ENCODE results near the gene CRYBG3. TPM values are rescaled to one million over a fixed set of nuclear protein-coding genes. Genes with fewer than 3 reads are reported as not detected.
A peak's percentile ranks its signal among the peaks of the same experiment; 100 is the strongest.

CRYBG3 gene
- total RNA-seq, 1 experiment from 2014 or later: 5.9 TPM

DNA sequence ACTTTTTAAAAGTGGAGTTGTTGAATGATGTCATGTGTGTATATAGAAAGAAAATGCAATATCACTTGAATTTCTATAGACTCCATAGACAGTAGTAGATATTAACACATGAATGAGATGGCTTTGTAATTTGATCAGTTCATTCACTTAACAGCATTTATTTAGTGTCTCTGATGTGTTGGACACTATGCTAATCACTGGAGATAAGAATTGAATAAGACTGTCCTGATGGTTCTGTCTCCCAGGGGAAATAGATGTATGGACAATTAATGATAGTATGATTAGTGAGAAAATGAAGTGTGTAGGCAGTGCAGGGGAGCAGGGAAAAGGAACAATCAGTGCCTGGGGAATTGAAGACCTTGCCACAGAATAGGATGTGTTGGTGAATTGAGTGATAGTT lies 77.5 kb downstream of the CRYBG3 start:
- Histone ChIP-seq H3T11ph (ENCODE audit: low read length) (no peak overlapping the region), H3K56ac (ENCODE audit: insufficient read length, low read depth, low read length) (no peak overlapping the region), H2BK20ac (ENCODE audit: low read depth, low read length, poor library complexity, severe bottlenecking) (no peak overlapping the region), H2BK12ac (ENCODE audit: insufficient read length, low read depth, low read length) (no peak overlapping the region), H4K91ac (ENCODE audit: insufficient read length, low read depth, low read length) (no peak overlapping the region), H3K27me3 (ENCODE audit: insufficient read depth, low read length) (no peaks in the 10 kb centered on the region), H3K9ac (ENCODE audit: extremely low read depth, insufficient read length, low read length) (no peak overlapping the region), H3K18ac (ENCODE audit: insufficient read length, low read depth, low read length) (no peak overlapping the region), H2BK120ac (ENCODE audit: low read depth, low read length, poor library complexity, severe bottlenecking) (no peak overlapping the region), H3K4ac (ENCODE audit: low read depth, low read length) (no peak overlapping the region), H2AFZ (ENCODE audit: low read length) (no peak overlapping the region), H3K4me2 (ENCODE audit: insufficient read depth, insufficient read length, low read length) (no peak overlapping the region), H3K4me1 (ENCODE audit: insufficient read depth, low read length) (peaks cover 3% of the 10 kb centered on the region; the same call in 1 of the 2 replicates), H4K8ac (replicated peaks; ENCODE audit: insufficient read length, low read depth, low read length) (no peak overlapping the region), H3K79me1 (ENCODE audit: insufficient read depth, low read depth, low read length, poor library complexity, severe bottlenecking) (no peaks in the 10 kb centered on the region), H3K23ac (ENCODE audit: insufficient read length, low read depth, low read length) (no peak overlapping the region), H4K5ac (ENCODE audit: insufficient read length, low read depth, low read length) (no peak overlapping the region), H3K79me2 (ENCODE audit: insufficient read depth, low read length) (no peaks in the 10 kb centered on the region), H3K23me2 (ENCODE audit: insufficient read length, low read depth, low read length, poor library complexity, severe bottlenecking) (no peaks in the 10 kb centered on the region), H2BK15ac (ENCODE audit: low read depth, low read length) (no peak overlapping the region), H4K20me1 (ENCODE audit: control insufficient read depth, insufficient read depth, insufficient read length) (no peaks in the 10 kb centered on the region), H2BK5ac (ENCODE audit: insufficient read length, low read length) (no peak overlapping the region), H3K27ac (ENCODE audit: insufficient read length, low read depth, low read length) (no peak overlapping the region), H2AK5ac (ENCODE audit: insufficient read length, low read length) (no peak overlapping the region), H3K14ac (ENCODE audit: insufficient read depth, low read length) (no peak overlapping the region), H3K9me3 (ENCODE audit: control insufficient read depth, low read depth, low read length) (no peaks in the 10 kb centered on the region)
- Mint-ChIP-seq H3K27me3 (ENCODE audit: low read depth) (no peaks in the 10 kb centered on the region), H3K36me3 (ENCODE audit: insufficient read depth in 1 of 3, low read depth in 3 of 3) (peaks cover 0 to 4% (median 0%) of the 10 kb centered on the region in 3 experiments; a peak in 2 of 7 replicates), H3K27ac (peak overlapping the region in 1 of 3 experiments; percentile 2; a peak in 1 of 7 replicates), H3K4me3 (no peak overlapping the region), H3K4me1 (peaks cover 25 to 28% of the 10 kb centered on the region in 2 experiments), H3K9me3 (no peaks in the 10 kb centered on the region)
- TF ChIP-seq, protein P1, sequence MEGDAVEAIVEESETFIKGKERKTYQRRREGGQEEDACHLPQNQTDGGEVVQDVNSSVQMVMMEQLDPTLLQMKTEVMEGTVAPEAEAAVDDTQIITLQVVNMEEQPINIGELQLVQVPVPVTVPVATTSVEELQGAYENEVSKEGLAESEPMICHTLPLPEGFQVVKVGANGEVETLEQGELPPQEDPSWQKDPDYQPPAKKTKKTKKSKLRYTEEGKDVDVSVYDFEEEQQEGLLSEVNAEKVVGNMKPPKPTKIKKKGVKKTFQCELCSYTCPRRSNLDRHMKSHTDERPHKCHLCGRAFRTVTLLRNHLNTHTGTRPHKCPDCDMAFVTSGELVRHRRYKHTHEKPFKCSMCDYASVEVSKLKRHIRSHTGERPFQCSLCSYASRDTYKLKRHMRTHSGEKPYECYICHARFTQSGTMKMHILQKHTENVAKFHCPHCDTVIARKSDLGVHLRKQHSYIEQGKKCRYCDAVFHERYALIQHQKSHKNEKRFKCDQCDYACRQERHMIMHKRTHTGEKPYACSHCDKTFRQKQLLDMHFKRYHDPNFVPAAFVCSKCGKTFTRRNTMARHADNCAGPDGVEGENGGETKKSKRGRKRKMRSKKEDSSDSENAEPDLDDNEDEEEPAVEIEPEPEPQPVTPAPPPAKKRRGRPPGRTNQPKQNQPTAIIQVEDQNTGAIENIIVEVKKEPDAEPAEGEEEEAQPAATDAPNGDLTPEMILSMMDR (conservative IDR thresholded peaks at IDR 0.05): no peak
- no peak for DNase-seq

All from H9 (cell line).